ENCODE measurements around the gene MAP7.
"Not testable (repeated sequence)": the region's sequence is repeated elsewhere in the genome, so short reads cannot be mapped to it uniquely, and the experiment has no call there.

The MAP7 gene

GRCh38 chr6:136499370-136499769 is 50.9 kb downstream of the MAP7 start:
- FAIRE-seq: no peak
- DNase-seq (ENCODE audit: insufficient read length): no peak
- TF ChIP-seq POLR2A (IDR thresholded peaks at IDR 0.05; ENCODE audit: low read depth, low read length) (no peak), POLR2AphosphoS5 (IDR thresholded peaks at IDR 0.05; ENCODE audit: low read depth, low read length) (no peak), TAF1 (IDR thresholded peaks at IDR 0.05; ENCODE audit: borderline replicate concordance, low read depth, low read length) (no peak)

GRCh38 chr6:136496449-136496848 is 53.8 kb downstream of the MAP7 start:
- not testable (repeated sequence) for DNase-seq (ENCODE audit: insufficient read length); FAIRE-seq

GRCh38 chr6:136494710-136495109 is 55.5 kb downstream of the MAP7 start:
- FAIRE-seq (no peak), DNase-seq (ENCODE audit: insufficient read length) (no peak)
- TF ChIP-seq TAF1 (IDR thresholded peaks at IDR 0.05; ENCODE audit: borderline replicate concordance, low read depth, low read length): no peak
- no peak for TF ChIP-seq POLR2A (IDR thresholded peaks at IDR 0.05; ENCODE audit: low read depth, low read length)
- no peak for TF ChIP-seq POLR2AphosphoS5 (IDR thresholded peaks at IDR 0.05; ENCODE audit: low read depth, low read length)

- no peak for TF ChIP-seq POLR2AphosphoS5 (IDR thresholded peaks at IDR 0.05; ENCODE audit: low read depth, low read length)
- FAIRE-seq (no peak), DNase-seq (ENCODE audit: insufficient read length) (no peak)
Measured at GRCh38 chr6:136494059-136494458, 56.2 kb downstream of the MAP7 start.

- DNase-seq (ENCODE audit: insufficient read length) (no peak), FAIRE-seq (no peak)
- no peak for TF ChIP-seq POLR2A (IDR thresholded peaks at IDR 0.05; ENCODE audit: low read depth, low read length)
- TF ChIP-seq TAF1 (IDR thresholded peaks at IDR 0.05; ENCODE audit: borderline replicate concordance, low read depth, low read length): no peak
- no peak for TF ChIP-seq POLR2AphosphoS5 (IDR thresholded peaks at IDR 0.05; ENCODE audit: low read depth, low read length)
Measured at GRCh38 chr6:136492409-136492808, 57.8 kb downstream of the MAP7 start.

GRCh38 chr6:136491754-136492153 is 58.5 kb downstream of the MAP7 start:
- DNase-seq (ENCODE audit: insufficient read length) (no peak), FAIRE-seq (no peak)
- TF ChIP-seq POLR2AphosphoS5 (IDR thresholded peaks at IDR 0.05; ENCODE audit: low read depth, low read length): no peak
- no peak for TF ChIP-seq TAF1 (IDR thresholded peaks at IDR 0.05; ENCODE audit: borderline replicate concordance, low read depth, low read length)

- TF ChIP-seq POLR2A (IDR thresholded peaks at IDR 0.05; ENCODE audit: low read depth, low read length) (no peak), TAF1 (IDR thresholded peaks at IDR 0.05; ENCODE audit: borderline replicate concordance, low read depth, low read length) (no peak), POLR2AphosphoS5 (IDR thresholded peaks at IDR 0.05; ENCODE audit: low read depth, low read length) (no peak)
- FAIRE-seq: no peak
- DNase-seq (ENCODE audit: insufficient read length): no peak
Measured at GRCh38 chr6:136491251-136491650, 59.0 kb downstream of the MAP7 start.

- not testable (repeated sequence) for DNase-seq (ENCODE audit: insufficient read length); FAIRE-seq
Measured at GRCh38 chr6:136489689-136490033, 60.6 kb downstream of the MAP7 start.

- DNase-seq (ENCODE audit: insufficient read length): no peak
- no peak for FAIRE-seq
- TF ChIP-seq POLR2AphosphoS5 (IDR thresholded peaks at IDR 0.05; ENCODE audit: low read depth, low read length): no peak
- no peak for TF ChIP-seq POLR2A (IDR thresholded peaks at IDR 0.05; ENCODE audit: low read depth, low read length)
Measured at GRCh38 chr6:136487759-136488425, 62.3 kb downstream of the MAP7 start.

- FAIRE-seq (no peak), DNase-seq (ENCODE audit: insufficient read length) (no peak)
- TF ChIP-seq POLR2AphosphoS5 (IDR thresholded peaks at IDR 0.05; ENCODE audit: low read depth, low read length) (no peak), POLR2A (IDR thresholded peaks at IDR 0.05; ENCODE audit: low read depth, low read length) (no peak)
Measured at GRCh38 chr6:136486357-136486756, 63.9 kb downstream of the MAP7 start.

- no peak for TF ChIP-seq TAF1 (IDR thresholded peaks at IDR 0.05; ENCODE audit: borderline replicate concordance, low read depth, low read length)
- TF ChIP-seq POLR2A (IDR thresholded peaks at IDR 0.05; ENCODE audit: low read depth, low read length): no peak
- TF ChIP-seq POLR2AphosphoS5 (IDR thresholded peaks at IDR 0.05; ENCODE audit: low read depth, low read length): no peak
- no peak for DNase-seq (ENCODE audit: insufficient read length)
- no peak for FAIRE-seq
Measured at GRCh38 chr6:136483906-136484305, 66.3 kb downstream of the MAP7 start.

GRCh38 chr6:136483005-136483404 is 67.2 kb downstream of the MAP7 start:
- DNase-seq (ENCODE audit: insufficient read length); FAIRE-seq: not testable (repeated sequence)

GRCh38 chr6:136477548-136477947 is 72.7 kb downstream of the MAP7 start:
- FAIRE-seq (no peak), DNase-seq (ENCODE audit: insufficient read length) (no peak)
- TF ChIP-seq POLR2AphosphoS5 (IDR thresholded peaks at IDR 0.05; ENCODE audit: low read depth, low read length): no peak
- TF ChIP-seq POLR2A (IDR thresholded peaks at IDR 0.05; ENCODE audit: low read depth, low read length): no peak
- TF ChIP-seq TAF1 (IDR thresholded peaks at IDR 0.05; ENCODE audit: borderline replicate concordance, low read depth, low read length): no peak

- DNase-seq (ENCODE audit: insufficient read length) (no peak), FAIRE-seq (no peak)
- no peak for TF ChIP-seq POLR2AphosphoS5 (IDR thresholded peaks at IDR 0.05; ENCODE audit: low read depth, low read length)
- TF ChIP-seq POLR2A (IDR thresholded peaks at IDR 0.05; ENCODE audit: low read depth, low read length): no peak
- no peak for TF ChIP-seq TAF1 (IDR thresholded peaks at IDR 0.05; ENCODE audit: borderline replicate concordance, low read depth, low read length)
Measured at GRCh38 chr6:136475686-136476085, 74.5 kb downstream of the MAP7 start.

Measured in GM12892 (cell line).